ENCODE results near the gene AFF3.

AFF3 gene

GRCh38 chr2:99618579-99619097 is 523.8 kb downstream of the AFF3 start:
- DNase-seq: no peak

- no peak for DNase-seq
These were observed 524.6 kb downstream of the AFF3 start for GRCh38 chr2:99617811-99618210.

- no peak for DNase-seq
These were observed 527.1 kb downstream of the AFF3 start for GRCh38 chr2:99615247-99615771.

- no peak for DNase-seq
These were observed 528.4 kb downstream of the AFF3 start for GRCh38 chr2:99613980-99614379.

- no peak for DNase-seq
These were observed 530.6 kb downstream of the AFF3 start for GRCh38 chr2:99611786-99612185.

GRCh38 chr2:99611034-99611433 is 531.4 kb downstream of the AFF3 start:
- no peak for DNase-seq

- no peak for DNase-seq
These were observed 532.5 kb downstream of the AFF3 start for GRCh38 chr2:99609851-99610381.

GRCh38 chr2:99608861-99609260 is 533.5 kb downstream of the AFF3 start:
- DNase-seq: no peak

- no peak for DNase-seq
These were observed 534.4 kb downstream of the AFF3 start for GRCh38 chr2:99607861-99608491.

GRCh38 chr2:99607454-99607853 is 534.9 kb downstream of the AFF3 start:
- no peak for DNase-seq

GRCh38 chr2:99605036-99605435 is 537.4 kb downstream of the AFF3 start:
- no peak for DNase-seq

- no peak for DNase-seq
These were observed 539.9 kb downstream of the AFF3 start for GRCh38 chr2:99602476-99602875.

GRCh38 chr2:99600981-99601651 is 541.3 kb downstream of the AFF3 start:
- DNase-seq: no peak

GRCh38 chr2:99598441-99598840 is 543.9 kb downstream of the AFF3 start:
- DNase-seq: no peak

GRCh38 chr2:99597616-99598015 is 544.8 kb downstream of the AFF3 start:
- DNase-seq: no peak

GRCh38 chr2:99595373-99595772 is 547.0 kb downstream of the AFF3 start:
- DNase-seq: no peak

- no peak for DNase-seq
These were observed 548.5 kb downstream of the AFF3 start for GRCh38 chr2:99593692-99594427.

GRCh38 chr2:99576775-99577174 is 565.6 kb downstream of the AFF3 start:
- DNase-seq: no peak

- DNase-seq: no peak
These were observed 568.6 kb downstream of the AFF3 start for GRCh38 chr2:99573634-99574251.

- DNase-seq: no peak
These were observed 569.8 kb downstream of the AFF3 start for GRCh38 chr2:99572373-99573164.

GRCh38 chr2:99571954-99572353 is 570.4 kb downstream of the AFF3 start:
- no peak for DNase-seq

GRCh38 chr2:99571533-99571932 is 570.9 kb downstream of the AFF3 start:
- DNase-seq: no peak

Data from activated gamma-delta T cell treated with Interleukin-2 at 50 U/mL for 16 hours (primary cell).